ENCODE data around the gene NOL7.

The NOL7 gene

GRCh38 chr6:13614926-13615791, at the start of gene NOL7:
TSS of gene NOL7 (plus strand) at chr6:13615335. CDS start at chr6:13615359, 24 bp downstream.
- peak; percentile 96 for DNase-seq

- DNase-seq = no peak
Observed at GRCh38 chr6:13565921-13566320, 49.2 kb upstream of the NOL7 start.

- no peak for DNase-seq
Observed at GRCh38 chr6:13566500-13566899, 48.6 kb upstream of the NOL7 start.

GRCh38 chr6:13568970-13569369, 46.2 kb upstream of the NOL7 start:
- no peak for DNase-seq

- no peak for DNase-seq
Observed at GRCh38 chr6:13572240-13572639, 42.9 kb upstream of the NOL7 start.

GRCh38 chr6:13572951-13573654, 42.0 kb upstream of the NOL7 start:
- no peak for DNase-seq

- DNase-seq = no peak
Observed at GRCh38 chr6:13573669-13574110, 41.4 kb upstream of the NOL7 start.

GRCh38 chr6:13574149-13574570, 41.0 kb upstream of the NOL7 start:
- DNase-seq = peak; percentile 94

- DNase-seq = peak; percentile 77
Observed at GRCh38 chr6:13574571-13575376, 40.4 kb upstream of the NOL7 start, which contains the start of gene SIRT5. TSS of gene SIRT5 (plus strand) at chr6:13574601. CDS start at chr6:13584111, 9,510 bp downstream.

GRCh38 chr6:13575377-13575775, 39.8 kb upstream of the NOL7 start:
- DNase-seq = no peak

GRCh38 chr6:13576017-13576416, 39.1 kb upstream of the NOL7 start:
- DNase-seq = no peak

GRCh38 chr6:13577926-13578325, 37.2 kb upstream of the NOL7 start:
- no peak for DNase-seq

- no peak for DNase-seq
Observed at GRCh38 chr6:13579911-13580310, 35.2 kb upstream of the NOL7 start.

- no peak for DNase-seq
Observed at GRCh38 chr6:13581700-13582229, 33.4 kb upstream of the NOL7 start.

GRCh38 chr6:13586603-13587542, 28.3 kb upstream of the NOL7 start:
- no peak for DNase-seq

- DNase-seq = no peak
Observed at GRCh38 chr6:13589801-13590200, 25.3 kb upstream of the NOL7 start.

GRCh38 chr6:13590574-13591153, 24.5 kb upstream of the NOL7 start:
- DNase-seq = no peak

- no peak for DNase-seq
Observed at GRCh38 chr6:13591205-13591921, 23.8 kb upstream of the NOL7 start.

- no peak for DNase-seq
Observed at GRCh38 chr6:13593103-13593502, 22.0 kb upstream of the NOL7 start.

- DNase-seq = no peak
Observed at GRCh38 chr6:13593720-13594119, 21.4 kb upstream of the NOL7 start.

GRCh38 chr6:13597073-13597472, 18.1 kb upstream of the NOL7 start:
- DNase-seq = no peak

Measured in CD4-positive, alpha-beta T cell treated with Interleukin-4 for 4 hours (primary cell).